ENCODE data around the gene AKR1B1.

DNA sequence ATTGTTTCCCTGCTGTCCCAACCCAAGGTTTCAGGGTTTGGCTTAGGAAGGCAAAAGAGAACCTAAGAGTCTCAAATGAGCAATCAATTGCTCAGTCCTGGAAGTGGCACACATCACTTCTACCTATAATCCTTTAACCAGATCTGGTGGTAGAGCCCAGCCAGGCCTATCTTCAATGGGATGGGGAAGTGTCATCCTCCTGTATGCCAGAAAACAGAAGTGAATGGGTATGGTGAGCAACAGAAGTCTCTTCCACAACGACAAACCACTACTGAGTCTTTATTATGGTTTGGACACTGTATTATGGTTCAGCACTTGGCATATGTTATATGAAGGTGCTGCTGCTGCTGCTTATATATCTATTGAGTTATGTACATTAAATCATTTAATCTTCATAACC, 3.0 kb upstream of the AKR1B1 start:
- TF ChIP-seq CTCF (IDR thresholded peaks at IDR 0.05) (no peak), ZFX (IDR thresholded peaks at IDR 0.05; ENCODE audit: borderline replicate concordance) (no peak)

All from 22Rv1 (cell line).